HG03432 (cell line): ENCODE measurements around the gene TSPEAR.
"Not testable (repeated sequence)": the region's sequence is repeated elsewhere in the genome, so short reads cannot be mapped to it uniquely, and the experiment has no call there.

ENCODE experiments used
- ATAC-seq: cut with Tn5 transposase; IDR thresholded peaks from one replicate; pipeline ENCODE4 v1.9.1; 2021; ENCODE audit warnings: mild to moderate bottlenecking, moderate library complexity; ENCODE audit not compliant: unreplicated experiment

TSPEAR gene

DNA sequence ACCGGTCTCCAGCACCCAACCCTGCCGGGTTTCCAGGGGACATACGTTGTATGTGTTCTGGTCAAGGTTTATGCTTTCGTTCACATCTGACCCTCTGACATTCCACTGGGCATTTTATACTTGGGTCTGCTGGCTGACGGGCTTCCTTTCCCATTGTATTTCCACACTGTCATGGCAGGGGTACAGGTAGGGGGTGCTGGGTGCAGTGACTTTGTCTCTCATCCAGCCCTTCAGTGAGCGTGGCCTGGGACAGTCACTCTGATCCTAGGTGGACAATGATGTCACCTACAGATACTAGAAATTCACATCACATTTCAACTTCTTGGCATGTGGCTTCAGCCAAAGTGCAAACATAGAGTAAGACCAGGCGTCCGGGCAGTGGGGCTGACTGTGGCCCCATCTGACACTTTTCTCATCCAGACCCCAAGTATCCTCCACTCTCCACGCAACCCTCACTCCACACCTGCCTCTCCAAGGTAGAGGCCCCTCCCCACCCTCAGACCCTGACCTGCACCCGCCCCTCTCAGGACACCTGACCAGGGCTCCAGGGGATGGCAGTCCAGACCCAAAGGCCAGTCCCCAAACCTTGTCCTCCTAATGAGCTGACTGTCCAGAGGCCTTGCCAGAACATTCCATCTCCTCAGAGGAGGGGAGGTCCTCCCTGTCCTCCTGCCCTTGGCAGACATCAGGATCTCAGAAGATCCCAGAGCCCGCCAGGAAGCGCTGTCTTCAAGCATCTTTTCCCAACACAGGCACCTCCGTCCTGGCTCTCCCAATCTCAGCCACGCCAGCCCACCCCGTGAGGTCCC is 75.0 kb downstream of the TSPEAR start:
- no peak for ATAC-seq

DNA sequence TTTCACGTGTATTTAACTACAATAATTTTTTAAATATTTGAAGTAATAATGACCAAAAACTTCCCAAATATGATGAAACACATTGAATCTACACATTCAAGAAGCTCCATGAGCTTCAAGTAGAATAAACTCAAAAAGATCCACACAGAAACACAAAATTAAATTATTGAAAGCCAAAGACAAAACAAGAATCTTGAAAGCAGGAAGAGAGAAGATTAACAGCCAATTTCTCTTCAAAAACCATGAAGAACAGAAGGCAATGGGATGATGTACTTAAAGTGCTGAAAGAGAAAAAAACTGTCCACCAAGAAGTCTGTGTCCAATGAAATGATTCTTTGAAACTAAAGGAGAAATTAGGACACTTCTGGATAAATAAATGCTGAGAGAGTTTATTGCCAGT is 79.3 kb downstream of the TSPEAR start:
- ATAC-seq: no peak

DNA sequence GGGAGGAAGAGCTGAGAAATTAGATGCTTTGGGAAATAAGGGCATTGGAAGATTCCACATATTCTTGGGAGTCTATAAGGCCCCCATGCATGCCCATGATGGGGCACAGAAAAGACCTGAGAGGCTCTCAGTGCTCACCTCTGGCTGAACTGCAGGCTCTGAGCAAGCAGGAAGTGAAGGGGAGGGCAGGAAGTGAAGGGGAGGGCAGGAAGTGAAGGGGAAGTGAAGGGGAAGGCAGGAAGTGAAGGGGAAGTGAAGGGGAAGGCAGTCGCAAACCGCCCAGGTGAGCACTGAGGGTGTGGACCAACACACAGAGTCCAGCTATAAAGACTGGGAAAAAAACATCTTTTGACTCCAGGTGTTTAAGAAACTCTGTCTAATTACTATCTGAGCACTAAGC is 80.9 kb downstream of the TSPEAR start:
- ATAC-seq: no peak

DNA sequence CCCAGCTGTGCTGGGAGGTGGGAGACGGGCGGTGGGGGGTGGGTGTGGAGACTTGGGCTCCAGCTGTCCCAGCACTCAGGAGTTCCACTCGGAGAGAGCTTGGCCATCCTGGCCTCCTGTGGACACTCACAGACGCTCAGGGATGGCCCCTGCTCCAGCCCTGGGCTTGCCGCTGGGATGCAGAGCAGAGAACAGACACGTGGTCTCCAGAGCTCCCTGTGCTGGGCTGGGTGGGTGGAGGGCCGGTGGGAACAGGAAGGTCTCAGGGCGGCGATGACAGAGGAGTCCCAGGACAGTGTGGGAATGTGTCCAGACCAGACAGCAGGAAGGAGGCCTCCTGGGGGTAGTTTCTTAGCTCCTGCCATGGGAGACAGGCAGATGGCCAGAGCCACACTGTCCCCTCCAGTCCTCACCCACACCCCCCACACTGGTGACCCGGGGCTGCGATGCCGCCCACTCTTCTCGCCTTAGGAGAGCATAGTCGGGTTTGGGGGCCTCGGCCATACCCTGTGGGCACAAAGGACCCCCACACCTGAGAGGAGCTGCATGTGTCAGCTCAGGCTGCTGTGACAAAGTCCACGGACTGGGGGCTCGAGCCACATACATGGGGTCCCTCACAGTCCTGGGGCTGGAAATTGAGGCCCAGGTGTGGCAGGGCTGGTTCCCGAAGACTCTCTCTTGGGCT is 82.5 kb downstream of the TSPEAR start:
- ATAC-seq: no peak

DNA sequence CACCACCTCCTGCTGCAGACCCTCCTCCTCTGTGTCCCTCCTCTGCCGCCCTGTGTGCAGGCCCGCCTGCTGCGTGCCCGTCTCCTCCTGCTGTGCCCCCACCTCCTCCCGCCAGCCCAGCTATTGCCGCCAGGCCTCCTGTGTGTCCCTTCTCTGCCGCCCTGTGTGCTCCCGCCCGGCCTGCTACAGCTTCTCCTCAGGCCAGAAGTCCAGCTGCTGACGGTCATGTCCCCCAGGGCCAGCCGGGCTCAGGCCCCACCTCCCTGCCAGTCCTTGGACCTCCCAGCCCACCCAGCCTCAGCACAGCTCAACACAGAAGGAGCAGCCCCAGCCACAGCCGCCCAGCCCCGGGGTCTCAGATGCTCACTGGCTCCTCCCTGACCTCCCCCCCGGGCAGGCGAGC is 83.5 kb downstream of the TSPEAR start:
- ATAC-seq: not testable (repeated sequence)

DNA sequence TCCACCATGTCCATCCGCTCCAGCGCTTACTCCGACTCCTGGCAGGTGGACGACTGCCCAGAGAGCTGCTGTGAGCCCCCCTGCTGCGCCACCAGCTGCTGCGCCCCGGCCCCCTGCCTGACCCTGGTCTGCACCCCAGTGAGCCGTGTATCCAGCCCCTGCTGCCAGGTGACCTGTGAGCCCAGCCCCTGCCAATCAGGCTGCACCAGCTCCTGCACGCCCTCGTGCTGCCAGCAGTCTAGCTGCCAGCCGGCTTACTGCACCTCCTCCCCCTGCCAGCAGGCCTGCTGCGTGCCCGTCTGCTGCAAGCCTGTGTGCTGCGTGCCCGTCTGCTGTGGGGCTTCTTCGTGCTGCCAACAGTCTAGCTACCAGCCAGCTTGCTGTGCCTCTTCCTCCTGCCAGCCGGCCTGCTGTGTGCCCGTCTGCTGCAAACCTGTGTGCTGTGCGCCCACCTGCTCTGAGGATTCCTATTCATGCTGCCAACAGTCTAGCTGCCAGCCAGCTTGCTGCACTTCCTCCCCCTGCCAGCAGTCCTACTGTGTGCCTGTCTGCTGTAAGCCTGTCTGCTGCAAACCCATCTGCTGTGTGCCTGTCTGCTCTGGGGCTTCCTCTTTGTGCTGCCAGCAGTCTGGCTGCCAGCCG is 84.1 kb downstream of the TSPEAR start:
- ATAC-seq: not testable (repeated sequence)

DNA sequence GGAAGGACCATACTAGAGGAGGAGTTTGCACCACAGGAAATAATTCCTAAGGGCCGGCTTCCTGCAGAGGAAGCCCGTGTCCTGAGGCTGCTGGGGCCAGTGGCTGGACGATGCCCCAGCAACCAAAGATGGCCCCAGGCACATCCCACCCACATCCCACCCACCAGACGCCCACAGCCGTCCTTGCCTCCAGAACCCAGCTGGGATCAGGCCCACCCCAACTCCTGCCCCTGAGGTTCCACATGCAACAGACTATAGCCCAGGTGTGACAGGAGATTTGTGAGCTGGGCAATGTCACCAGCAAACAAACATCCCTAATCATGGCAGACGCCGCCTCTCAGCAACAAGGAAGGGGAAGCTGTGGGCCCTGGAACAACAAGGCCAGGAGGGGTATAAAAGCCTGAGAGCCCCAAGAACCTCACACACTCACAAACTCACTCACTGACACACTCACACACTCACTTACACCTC is 84.7 kb downstream of the TSPEAR start, which contains the start of gene KRTAP10-9:
Gene KRTAP10-9, plus strand, starts transcription at position 421 of the 471 bp plus-strand sequence. CDS start 79 bp downstream, outside the sequence.
- ATAC-seq: no peak

DNA sequence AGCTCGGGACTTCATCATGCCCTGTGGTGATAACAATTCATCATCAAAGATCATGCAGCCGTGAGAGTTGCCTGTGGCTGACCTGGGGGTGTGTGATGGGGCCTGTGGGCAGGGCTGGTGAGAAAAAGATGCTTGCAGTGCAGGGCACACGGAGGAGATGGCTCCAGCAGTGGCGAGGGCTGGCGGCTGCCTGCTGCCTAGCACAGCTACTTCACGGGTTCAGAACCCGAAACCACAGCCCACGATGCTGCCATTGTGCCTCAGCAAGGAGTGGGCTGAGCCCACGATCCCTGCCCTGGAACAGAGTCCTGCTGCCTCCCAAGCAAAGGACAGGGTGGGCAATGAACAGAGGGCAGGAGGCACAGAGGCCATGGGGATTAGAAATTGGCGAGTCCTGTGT is 85.1 kb downstream of the TSPEAR start:
- no peak for ATAC-seq

DNA sequence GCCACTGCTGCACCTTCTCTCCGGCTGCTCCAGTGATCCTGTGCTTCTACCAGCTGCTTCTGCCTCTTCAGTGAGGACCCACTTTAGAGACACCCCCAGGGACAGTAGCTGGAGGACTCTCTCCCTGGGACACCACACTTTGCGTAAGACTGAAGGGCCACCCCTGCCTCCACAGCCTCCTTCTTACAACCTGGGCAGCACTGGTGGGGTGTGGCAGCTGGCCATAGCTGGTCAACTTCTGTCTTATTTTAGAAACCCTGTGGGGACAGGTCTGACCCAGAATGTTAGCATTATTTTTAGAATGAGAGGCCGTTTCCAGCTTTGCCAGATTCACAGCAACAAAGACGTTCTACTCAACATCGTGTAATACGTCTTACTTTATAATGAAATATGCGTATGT is 85.6 kb downstream of the TSPEAR start:
- ATAC-seq: no peak

DNA sequence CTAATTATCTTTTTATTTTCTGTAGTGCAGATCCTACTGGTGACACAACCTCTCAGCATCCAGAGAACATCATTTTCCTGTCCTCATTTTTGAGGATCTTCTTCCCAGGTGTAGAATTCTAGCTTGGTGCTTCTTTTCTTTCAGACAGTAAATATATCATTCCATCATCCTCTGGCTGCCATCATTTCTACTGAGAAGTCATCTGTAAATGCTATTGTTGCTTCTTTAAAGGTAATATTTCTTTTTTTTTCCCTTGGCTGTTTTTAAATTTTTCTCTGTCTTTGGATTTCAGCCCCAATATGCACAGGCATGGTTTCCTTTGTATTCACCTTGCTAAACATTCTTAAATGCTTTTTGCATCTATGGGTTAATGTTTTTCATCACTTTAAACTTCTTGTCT is 87.8 kb downstream of the TSPEAR start:
- no peak for ATAC-seq

DNA sequence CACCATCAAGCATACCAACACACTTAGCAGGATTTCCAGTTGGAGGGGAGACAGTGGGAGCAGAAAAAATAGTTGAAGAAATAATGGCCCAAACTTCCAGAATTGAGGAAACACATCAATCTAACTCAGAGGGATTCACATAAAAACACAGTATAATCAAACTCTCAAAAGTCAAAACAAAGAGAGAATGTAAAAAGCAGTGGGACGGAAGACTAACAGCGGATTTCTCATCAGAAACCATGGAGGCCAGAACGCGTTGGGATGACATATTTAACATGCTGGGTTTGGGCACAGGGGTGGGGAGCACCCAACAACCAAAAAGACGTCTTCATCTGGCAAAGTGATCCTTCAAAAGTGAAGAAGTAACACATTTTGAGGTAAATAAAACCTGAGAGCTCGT is 91.5 kb downstream of the TSPEAR start:
- no peak for ATAC-seq

DNA sequence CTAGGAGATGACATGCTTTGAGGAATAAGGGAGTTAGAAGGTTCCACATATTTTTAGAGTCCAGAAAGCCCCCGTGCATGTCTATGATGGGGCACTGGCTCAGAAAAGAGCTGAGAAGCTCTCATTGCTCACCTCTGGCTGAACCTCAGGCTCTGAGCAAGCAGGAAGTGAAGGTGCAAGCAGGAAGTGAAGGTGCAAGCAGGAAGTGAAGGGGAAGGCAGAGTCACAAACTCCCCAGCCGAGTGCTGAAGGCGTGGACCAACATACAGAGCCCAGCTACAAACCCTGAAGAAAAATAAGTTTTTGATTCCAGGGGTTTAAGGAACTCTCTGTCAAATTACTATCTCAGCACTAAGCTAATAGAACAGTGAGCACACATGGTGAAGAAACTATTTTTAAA is 92.5 kb downstream of the TSPEAR start:
- no peak for ATAC-seq

DNA sequence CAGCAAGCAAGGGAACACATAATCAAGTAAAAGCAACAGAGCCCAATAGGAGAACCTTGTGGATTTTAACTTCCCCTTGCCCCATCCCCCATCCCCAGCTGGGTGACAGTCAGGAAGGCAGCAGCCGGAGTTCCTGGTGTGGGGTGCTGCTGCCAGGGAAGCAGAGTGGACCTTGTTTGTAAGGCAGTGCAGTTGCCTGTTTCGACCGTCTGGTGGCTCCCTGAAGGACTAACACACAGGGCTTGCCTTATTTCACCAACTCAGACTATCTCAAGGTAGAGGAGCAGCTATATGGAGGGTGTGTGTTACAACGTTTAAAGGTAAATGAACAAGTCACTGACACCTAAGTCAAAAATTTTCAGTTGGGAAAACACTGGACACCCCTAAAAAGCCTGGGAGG is 92.9 kb downstream of the TSPEAR start:
- no peak for ATAC-seq

DNA sequence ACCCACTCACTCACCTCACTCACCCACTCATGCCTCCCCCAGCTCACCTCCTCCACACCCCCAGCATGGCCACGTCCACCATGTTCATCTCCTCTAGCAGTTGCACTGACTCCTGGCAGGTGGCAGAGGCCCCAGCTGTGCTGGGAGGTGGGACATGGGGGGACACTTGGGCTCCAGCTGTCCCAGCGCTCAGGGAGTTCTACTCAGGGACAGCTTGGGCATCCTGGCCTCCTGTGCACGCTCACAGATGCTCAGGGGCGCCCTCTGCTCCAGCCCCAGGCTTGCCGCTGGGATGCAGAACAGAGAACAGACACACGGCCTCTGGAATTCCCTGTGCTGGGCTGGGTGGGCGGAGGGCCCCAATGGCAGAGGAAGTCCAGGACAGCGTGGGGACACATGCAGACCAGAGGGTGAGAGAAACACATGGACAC is 94.3 kb downstream of the TSPEAR start:
- no peak for ATAC-seq

DNA sequence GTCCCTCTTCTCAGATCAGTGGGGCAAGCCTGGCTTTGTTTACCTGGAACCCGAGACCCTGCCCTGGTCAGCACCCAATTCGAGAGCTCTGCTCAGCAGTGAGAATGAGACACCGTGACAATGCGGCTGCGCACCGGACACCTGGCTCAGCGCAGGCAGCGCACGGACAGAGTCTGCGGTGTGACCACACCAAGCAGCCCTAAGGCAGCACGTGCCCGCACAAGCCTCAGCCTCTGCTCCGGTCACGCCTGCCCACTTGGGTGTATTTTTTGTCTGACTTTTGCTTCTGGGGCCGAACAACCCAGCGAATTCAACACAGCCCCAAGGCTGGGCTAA is 94.8 kb downstream of the TSPEAR start:
- ATAC-seq: no peak

DNA sequence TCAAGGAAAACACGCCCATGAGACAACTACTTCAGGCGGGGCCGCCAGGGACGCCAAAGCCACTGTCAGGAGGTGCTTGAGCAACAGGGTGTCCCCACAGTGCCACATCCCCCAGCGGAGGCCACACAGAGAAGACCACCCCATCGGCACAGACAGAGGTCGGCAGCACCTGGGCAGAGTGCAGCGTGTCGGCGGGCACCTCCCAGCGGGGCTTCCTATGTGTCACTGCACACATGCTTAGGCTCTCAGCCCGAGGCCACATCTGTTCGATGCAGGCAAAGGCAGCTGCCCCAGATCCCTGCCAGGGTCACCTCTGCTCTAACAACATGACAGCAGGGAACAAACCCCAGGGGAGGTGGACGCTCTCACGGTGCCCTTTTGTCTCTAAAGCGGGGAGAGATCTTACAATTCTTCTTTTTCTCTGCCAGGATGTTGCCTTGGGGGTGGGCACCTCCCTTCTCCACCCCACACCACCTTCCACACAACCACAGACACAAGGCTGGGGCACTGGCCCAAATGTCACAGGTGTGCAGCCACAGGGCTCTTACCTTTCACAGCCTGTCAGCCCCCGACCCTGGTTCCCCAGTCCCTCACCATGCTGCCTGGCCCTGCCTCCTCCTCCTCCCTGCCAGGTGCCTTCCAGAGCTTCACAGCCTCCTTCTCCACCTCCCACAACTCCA is 95.3 kb downstream of the TSPEAR start:
- no peak for ATAC-seq

DNA sequence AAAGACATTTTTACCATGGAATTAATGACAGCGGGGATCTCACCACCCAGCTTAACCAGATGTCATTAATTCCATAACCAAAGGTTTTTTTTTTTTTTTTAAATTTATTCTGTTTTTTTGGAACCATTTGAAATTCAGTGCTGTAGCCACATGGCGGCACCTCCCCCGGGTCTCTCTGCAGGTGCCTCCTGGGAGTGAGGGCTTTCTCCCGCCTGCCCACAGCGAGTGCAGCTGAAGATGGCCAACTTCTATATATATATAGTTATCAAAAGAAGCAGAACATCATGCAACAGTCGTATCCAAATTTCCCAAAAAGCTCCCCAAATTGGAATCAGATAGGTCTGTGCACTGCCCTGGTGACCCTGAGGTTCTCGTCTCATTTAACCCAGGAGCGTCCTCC is 95.9 kb downstream of the TSPEAR start:
- ATAC-seq: no peak

DNA sequence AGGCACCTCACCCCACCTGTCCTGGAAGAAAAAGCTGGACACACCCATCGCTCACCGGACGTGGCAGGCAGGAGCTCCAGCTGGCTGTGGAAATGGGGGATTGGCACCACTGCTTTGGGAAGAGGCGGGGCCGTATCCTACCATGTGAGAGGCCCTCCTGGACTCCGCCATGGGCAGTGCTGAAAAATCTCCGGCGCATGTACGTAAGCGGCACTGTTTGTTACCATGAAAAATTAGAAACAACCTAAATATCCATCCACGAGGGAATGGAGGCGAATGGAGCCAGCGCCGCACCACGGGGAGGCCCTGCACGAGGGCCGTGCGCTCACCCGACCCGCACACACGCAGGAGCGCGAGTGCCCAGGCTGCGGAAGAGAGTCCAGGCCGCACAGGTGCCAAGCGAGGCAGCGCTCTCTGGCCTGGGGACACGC is 96.4 kb downstream of the TSPEAR start:
- no peak for ATAC-seq

DNA sequence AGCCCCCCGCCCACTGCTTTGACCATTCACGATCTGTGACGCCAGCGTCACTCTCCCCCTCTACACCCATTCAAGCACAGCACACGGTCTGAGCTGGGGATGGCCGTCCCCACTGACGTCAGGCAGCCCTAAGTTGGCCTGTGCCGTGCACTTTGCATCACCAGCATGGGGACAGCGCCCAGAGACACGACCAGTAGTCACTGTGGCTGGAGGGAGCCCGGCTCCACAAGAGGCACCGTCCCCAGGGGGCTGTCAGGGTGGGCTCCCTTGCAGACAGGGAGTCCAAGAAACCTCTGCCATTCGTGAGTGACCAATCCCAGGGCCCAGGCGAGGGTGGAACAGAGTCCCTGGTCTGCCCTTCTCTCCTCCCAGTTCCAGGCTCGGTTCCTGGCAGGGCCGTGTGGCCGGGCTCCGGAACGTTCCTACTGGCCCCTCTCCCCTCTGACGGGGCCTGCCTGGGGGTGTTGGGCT is 97.2 kb downstream of the TSPEAR start:
- no peak for ATAC-seq

DNA sequence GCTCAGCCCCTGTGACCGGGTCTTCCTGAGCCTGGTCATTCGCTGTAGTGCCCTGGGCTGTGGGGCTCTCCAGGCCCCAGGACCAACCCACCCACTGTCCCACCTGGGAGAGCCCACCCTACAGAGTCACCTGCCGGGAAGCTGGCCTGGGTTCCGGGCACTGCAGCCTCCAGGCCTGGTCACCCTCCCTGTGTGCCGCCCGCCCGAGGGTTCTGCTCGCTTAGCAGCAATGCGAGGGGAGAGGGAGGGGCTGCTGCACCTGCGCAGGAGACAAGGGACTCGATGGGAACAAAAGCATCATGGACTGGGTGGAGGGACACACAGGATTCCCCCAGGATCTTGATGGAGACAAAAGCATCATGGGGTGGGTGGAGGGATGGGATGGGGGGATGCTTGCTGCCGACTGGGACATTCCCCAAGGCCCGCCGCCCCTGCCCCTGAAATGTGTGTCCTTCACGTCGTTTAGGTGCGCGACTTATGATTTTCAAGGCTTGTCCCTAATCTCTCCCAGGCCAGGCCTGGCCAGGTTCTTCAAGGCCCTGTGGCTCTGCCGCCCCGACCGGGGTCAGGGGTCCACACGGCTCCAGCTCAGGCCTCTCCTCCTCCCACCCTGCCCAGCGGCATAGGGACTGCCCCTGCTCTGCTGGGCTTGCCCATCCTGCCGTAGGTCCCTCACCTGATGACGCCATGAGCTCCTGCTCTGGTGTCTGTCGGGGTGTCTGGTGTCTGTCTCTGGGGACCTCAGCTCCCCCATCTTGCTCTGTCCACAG is 97.8 kb downstream of the TSPEAR start:
- ATAC-seq: no peak
